Hematopoietic multipotent progenitor cell (in vitro differentiated cells): Measurements from ENCODE around the gene IKBKG. TPM values are rescaled to one million over a fixed set of nuclear protein-coding genes. Genes with fewer than 3 reads are reported as not detected.
"Not testable (repeated sequence)": the region's sequence is repeated elsewhere in the genome, so short reads cannot be mapped to it uniquely, and the experiment has no call there.

ENCODE experiments used
- DNase-seq, 3 donors: peaks; one replicate each; pipeline ENCODE4 v3.0.0-alpha.2; 2011 to 2015; ENCODE audit warnings: low read depth in 2 of 3, low spot score in 2 of 3
- total RNA-seq: library from RNA; depleted of rRNA; stranded (reverse); fragments of >200 nt; gene quantifications from one replicate; pipeline ENCODE4 v1.2.3, GENCODE V29; 2012

The IKBKG gene
- total RNA-seq, 1 donor: 13.2 TPM

- not testable (repeated sequence) for DNase-seq
Measured at GRCh38 chrX:154552112-154552806, 4.8 kb downstream of the IKBKG start.

GRCh38 chrX:154558060-154558690 is 10.8 kb downstream of the IKBKG start:
- DNase-seq: not testable (repeated sequence)

GRCh38 chrX:154558896-154559295 is 11.5 kb downstream of the IKBKG start:
- DNase-seq: not testable (repeated sequence)

GRCh38 chrX:154560326-154560725 is 12.9 kb downstream of the IKBKG start:
- not testable (repeated sequence) for DNase-seq

- DNase-seq: not testable (repeated sequence)
Measured at GRCh38 chrX:154562295-154562694, 14.9 kb downstream of the IKBKG start.

GRCh38 chrX:154570361-154570760 is 22.9 kb downstream of the IKBKG start:
- DNase-seq: not testable (repeated sequence)

GRCh38 chrX:154573061-154573460 is 25.6 kb downstream of the IKBKG start:
- not testable (repeated sequence) for DNase-seq

GRCh38 chrX:154575076-154575475 is 27.7 kb downstream of the IKBKG start:
- DNase-seq: not testable (repeated sequence)

DNA sequence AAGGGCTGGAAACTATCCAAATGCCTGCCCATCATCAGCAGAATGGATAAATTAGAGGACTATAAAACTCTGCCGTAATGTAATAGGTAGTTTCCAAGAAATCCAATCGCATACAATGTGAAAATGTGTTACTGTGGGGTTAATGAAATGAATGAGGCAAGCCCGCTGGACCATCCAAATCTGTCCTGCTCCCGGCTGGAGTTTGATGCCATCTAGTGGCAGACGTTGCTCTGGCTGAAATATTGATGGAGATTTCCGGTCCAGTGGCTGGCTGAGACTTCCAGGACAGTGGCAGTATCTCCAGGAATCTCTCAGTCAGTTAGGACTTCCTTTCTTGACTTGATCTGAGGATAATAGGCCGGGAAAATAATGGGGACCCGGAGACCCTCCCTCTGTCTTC is 35.6 kb downstream of the IKBKG start:
- DNase-seq: not testable (repeated sequence)

DNA sequence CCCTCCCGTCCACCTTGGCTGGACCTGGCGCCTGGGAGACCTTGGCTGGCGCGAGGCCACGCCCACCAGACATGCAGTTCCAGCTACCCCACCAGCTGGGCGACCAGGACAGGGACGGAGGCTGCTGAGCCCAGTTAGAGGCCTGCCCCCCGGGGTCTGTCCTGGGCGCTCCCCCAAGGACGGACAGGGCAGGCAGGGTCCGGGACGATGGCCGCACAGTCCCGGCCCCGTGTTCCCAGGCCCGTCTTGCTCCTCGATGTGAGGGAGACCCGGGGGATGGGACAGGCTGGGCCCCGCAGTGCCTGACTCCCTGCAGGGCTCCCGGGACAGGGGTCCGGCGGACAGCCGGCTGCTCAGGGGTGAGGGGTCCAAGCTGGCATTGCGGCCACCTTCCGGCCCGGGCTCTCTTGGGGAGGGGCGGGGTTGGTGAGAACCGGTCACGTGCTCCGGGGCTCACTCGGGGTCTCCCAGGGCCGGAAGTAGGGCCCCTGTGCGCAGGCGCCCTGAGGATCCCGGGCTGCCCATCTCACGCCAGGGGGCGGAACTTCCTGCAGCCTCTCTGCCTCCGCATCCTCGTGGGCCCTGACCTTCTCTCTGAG is 37.3 kb downstream of the IKBKG start, which contains the start of gene CTAG1A:
TSS of gene CTAG1A (plus strand) at position 549 of the 599 bp plus-strand sequence. CDS start 74 bp downstream, outside the sequence.
- DNase-seq: not testable (repeated sequence)

- not testable (repeated sequence) for DNase-seq
Measured at GRCh38 chrX:154590415-154590814, 43.0 kb downstream of the IKBKG start.

DNA sequence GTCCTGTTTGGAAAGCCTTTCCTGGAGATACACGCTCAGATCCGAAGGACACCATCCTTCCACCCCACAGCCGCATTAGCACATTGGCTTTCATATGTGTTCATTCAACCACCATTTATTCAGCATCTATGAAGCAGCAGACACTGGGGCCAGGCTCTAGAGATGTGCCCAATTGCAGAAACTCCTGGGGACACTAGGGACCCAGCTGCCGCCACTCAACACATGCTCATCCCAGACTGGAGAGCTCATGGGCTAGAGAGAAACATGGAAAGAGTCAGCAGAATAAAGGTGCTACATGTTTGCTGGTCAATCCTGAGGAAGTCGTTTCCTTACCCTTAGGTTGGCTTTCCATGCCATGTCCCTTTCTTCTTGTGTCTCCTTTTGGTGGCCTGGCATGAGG is 45.1 kb downstream of the IKBKG start:
- no peak for DNase-seq

- no peak for DNase-seq
Measured at GRCh38 chrX:154593201-154593600, 45.8 kb downstream of the IKBKG start.

GRCh38 chrX:154594491-154594890 is 47.1 kb downstream of the IKBKG start:
- DNase-seq: no peak

GRCh38 chrX:154595559-154596249 is 48.3 kb downstream of the IKBKG start:
- no peak for DNase-seq

GRCh38 chrX:154596290-154596929 is 49.0 kb downstream of the IKBKG start:
- peak in 2 of 3 donors; percentile 42 to 73 for DNase-seq

- DNase-seq: no peak
Measured at GRCh38 chrX:154597221-154597620, 49.8 kb downstream of the IKBKG start.

- DNase-seq: no peak
Measured at GRCh38 chrX:154598656-154599055, 51.2 kb downstream of the IKBKG start.

- DNase-seq: no peak
Measured at GRCh38 chrX:154599531-154599930, 52.1 kb downstream of the IKBKG start.

GRCh38 chrX:154600759-154601374 is 53.4 kb downstream of the IKBKG start:
- no peak for DNase-seq
